HG02588 (cell line): ENCODE data around the gene TMC4.
"Not testable (repeated sequence)": the region's sequence is repeated elsewhere in the genome, so short reads cannot be mapped to it uniquely, and the experiment has no call there.

Source experiments
- ATAC-seq: cut with Tn5 transposase; IDR thresholded peaks from one replicate; pipeline ENCODE4 v1.9.1; 2021; ENCODE audit warnings: mild to moderate bottlenecking, moderate library complexity; ENCODE audit not compliant: unreplicated experiment

The TMC4 gene

GRCh38 chr19:54204767-54205468 is 32.0 kb upstream of the TMC4 start:
- no peak for ATAC-seq

GRCh38 chr19:54203151-54203611 is 30.2 kb upstream of the TMC4 start:
- no peak for ATAC-seq

GRCh38 chr19:54201980-54202379 is 29.0 kb upstream of the TMC4 start:
- ATAC-seq = no peak

- ATAC-seq = no peak
These were observed 28.3 kb upstream of the TMC4 start for GRCh38 chr19:54201172-54201701.

GRCh38 chr19:54199401-54199800 is 26.4 kb upstream of the TMC4 start:
- no peak for ATAC-seq

- ATAC-seq = no peak
These were observed 24.2 kb upstream of the TMC4 start for GRCh38 chr19:54197121-54197520.

GRCh38 chr19:54196536-54196935 is 23.6 kb upstream of the TMC4 start:
- ATAC-seq = no peak

GRCh38 chr19:54194463-54194862 is 21.5 kb upstream of the TMC4 start:
- ATAC-seq = not testable (repeated sequence)

- ATAC-seq = no peak
These were observed 20.1 kb upstream of the TMC4 start for GRCh38 chr19:54193011-54193410.

- no peak for ATAC-seq
These were observed 19.0 kb upstream of the TMC4 start for GRCh38 chr19:54191811-54192453.

GRCh38 chr19:54191011-54191810 is 18.3 kb upstream of the TMC4 start, which contains the start of gene TSEN34:
TSS of gene TSEN34 (plus strand) at chr19:54191308. CDS start at chr19:54191365, 57 bp downstream.
- peak; percentile 23 for ATAC-seq

- peak; percentile 47 for ATAC-seq
These were observed 17.6 kb upstream of the TMC4 start for GRCh38 chr19:54190503-54191010.

- ATAC-seq = peak; percentile 45
These were observed 17.0 kb upstream of the TMC4 start for GRCh38 chr19:54189735-54190502.

- ATAC-seq = peak; percentile 12
These were observed 16.3 kb upstream of the TMC4 start, which contains the start of gene MBOAT7 for GRCh38 chr19:54189145-54189734. TSS of gene MBOAT7 (minus strand) at chr19:54189580. CDS start at chr19:54188508, 1,072 bp downstream.

GRCh38 chr19:54188215-54188871 is 15.4 kb upstream of the TMC4 start:
- no peak for ATAC-seq

GRCh38 chr19:54186934-54187381 is 14.0 kb upstream of the TMC4 start:
- ATAC-seq = no peak

- ATAC-seq = no peak
These were observed 13.4 kb upstream of the TMC4 start for GRCh38 chr19:54186351-54186750.

- ATAC-seq = no peak
These were observed 10.5 kb upstream of the TMC4 start for GRCh38 chr19:54183431-54183830.

GRCh38 chr19:54181894-54182293 is 8.9 kb upstream of the TMC4 start:
- ATAC-seq = not testable (repeated sequence)
